ENCODE data around the gene TMEM52B.

GRCh38 chr12:10205220-10205807, 26.5 kb downstream of the TMEM52B start:
- no peak for TF ChIP-seq POLR2A (IDR thresholded peaks at IDR 0.05; ENCODE audit: low read depth, low read length)
- no peak for TF ChIP-seq TAF1 (IDR thresholded peaks at IDR 0.05; ENCODE audit: low read depth, low read length)
- TF ChIP-seq POLR2AphosphoS5 (IDR thresholded peaks at IDR 0.05; ENCODE audit: low read depth, low read length) = no peak
- TF ChIP-seq SPI1 (IDR thresholded peaks at IDR 0.05; ENCODE audit: low read depth, low read length) = no peak
